IPS-NIHi7 (cell line): ENCODE results near the gene KRT1.
A peak's percentile ranks its signal among the peaks of the same experiment; 100 is the strongest.

ENCODE experiments used
- DNase-seq: peaks from one replicate; pipeline ENCODE4 v3.0.0; 2012; ENCODE audit warnings: mixed read lengths; ENCODE audit errors: extremely low spot score

The KRT1 gene

GRCh38 chr12:52698651-52699340 lies 18.6 kb upstream of the KRT1 start:
- no peak for DNase-seq

- DNase-seq = no peak
Measured at GRCh38 chr12:52697058-52697582, 16.9 kb upstream of the KRT1 start.

- no peak for DNase-seq
Measured at GRCh38 chr12:52696588-52696987, 16.4 kb upstream of the KRT1 start.

- no peak for DNase-seq
Measured at GRCh38 chr12:52695039-52695438, 14.8 kb upstream of the KRT1 start.

- DNase-seq = no peak
Measured at GRCh38 chr12:52694151-52694550, 13.9 kb upstream of the KRT1 start.

- DNase-seq = no peak
Measured at GRCh38 chr12:52693261-52693660, 13.1 kb upstream of the KRT1 start.

- DNase-seq = peak; percentile 76
Measured at GRCh38 chr12:52692254-52692653, 12.0 kb upstream of the KRT1 start.

GRCh38 chr12:52691841-52692150 lies 11.6 kb upstream of the KRT1 start:
- DNase-seq = no peak

GRCh38 chr12:52691076-52691840 lies 11.1 kb upstream of the KRT1 start:
- peak; percentile 58 for DNase-seq

GRCh38 chr12:52690351-52691075 lies 10.3 kb upstream of the KRT1 start:
- DNase-seq = peak; percentile 35

- no peak for DNase-seq
Measured at GRCh38 chr12:52689936-52690335, 9.7 kb upstream of the KRT1 start.

- no peak for DNase-seq
Measured at GRCh38 chr12:52689239-52689638, 9.0 kb upstream of the KRT1 start.

GRCh38 chr12:52688481-52688880 lies 8.3 kb upstream of the KRT1 start:
- no peak for DNase-seq

GRCh38 chr12:52687497-52688385 lies 7.5 kb upstream of the KRT1 start:
- no peak for DNase-seq

- DNase-seq = no peak
Measured at GRCh38 chr12:52686756-52687487, 6.7 kb upstream of the KRT1 start.

- no peak for DNase-seq
Measured at GRCh38 chr12:52686063-52686462, 5.9 kb upstream of the KRT1 start.

- DNase-seq = no peak
Measured at GRCh38 chr12:52685406-52685890, 5.2 kb upstream of the KRT1 start.

GRCh38 chr12:52684431-52684830 lies 4.2 kb upstream of the KRT1 start:
- no peak for DNase-seq

- DNase-seq = no peak
Measured at GRCh38 chr12:52683575-52684300, 3.5 kb upstream of the KRT1 start.

GRCh38 chr12:52682938-52683574 lies 2.8 kb upstream of the KRT1 start:
- DNase-seq = no peak
